Mucosa of descending colon (tissue), 3 donors: ENCODE data around the gene FAM13C. TPM values are rescaled to one million over a fixed set of nuclear protein-coding genes. Genes with fewer than 3 reads are reported as not detected.

Source experiments
- ATAC-seq: fragments of 200-7000 bp; cut with Tn5 transposase; one replicate; pipeline ENCODE4 v1.9.1; 2020; ENCODE audit warnings: mild to moderate bottlenecking, moderate library complexity
- DNase-seq, 3 donors: peaks; one replicate each; pipeline ENCODE4 v3.0.0-alpha.2; 2020
- H3K36me3 ChIP-seq: fragments of 200-600 bp; one replicate; pipeline ENCODE4 v1.8.0; 2021; ENCODE audit warnings: low read depth, mild to moderate bottlenecking
- H3K4me1 ChIP-seq: fragments of 200-600 bp; one replicate; pipeline ENCODE4 v1.8.0; 2021; ENCODE audit warnings: low read depth, mild to moderate bottlenecking
- H3K4me3 ChIP-seq: fragments of 200-600 bp; one replicate; pipeline ENCODE4 v1.8.0; 2021; ENCODE audit warnings: mild to moderate bottlenecking
- H3K9me3 ChIP-seq: fragments of 200-600 bp; one replicate; pipeline ENCODE4 v1.8.0; 2021; ENCODE audit warnings: mild to moderate bottlenecking
- intact Hi-C, 2 donors: fragments of 100-400 bp; cut with DNase I in 1 of 2; cut with micrococcal nuclease in 1 of 2; formaldehyde crosslinking; loops; one replicate each; pipeline versions ENCODE4 v1.11.0 to v1.11.1; 2022; cut with DNase I, micrococcal nuclease
- total RNA-seq, 3 donors: library from RNA; stranded (reverse); fragmentation: NEBNext Ultra II Directional in 2 of 3; extraction: Animal tissue kit (Norgen Biotek cat#: 25700) in 2 of 3; gene quantifications; one replicate each; pipeline versions ENCODE4 v1.2.1 to v1.2.4, GENCODE V29; 2021 to 2023
- TF ChIP-seq, protein P1 (sequence below): fragments of 200-600 bp; IDR thresholded peaks from one replicate; pipeline ENCODE4 v1.8.0; 2022; ENCODE audit warnings: antibody characterized with exemption, mild to moderate bottlenecking
- donor health status: DM: no; HTN: no; CAD: no; lungs with moderate emphysema.
- donor health status: DM: no; HTN: no; CAD: no.
- donor health status: DM: no; HTN: yes; CAD: no.

Gene FAM13C
- total RNA-seq, 3 donors from 2014 or later: 4.2 to 18.8 (median 6.5) TPM

DNA sequence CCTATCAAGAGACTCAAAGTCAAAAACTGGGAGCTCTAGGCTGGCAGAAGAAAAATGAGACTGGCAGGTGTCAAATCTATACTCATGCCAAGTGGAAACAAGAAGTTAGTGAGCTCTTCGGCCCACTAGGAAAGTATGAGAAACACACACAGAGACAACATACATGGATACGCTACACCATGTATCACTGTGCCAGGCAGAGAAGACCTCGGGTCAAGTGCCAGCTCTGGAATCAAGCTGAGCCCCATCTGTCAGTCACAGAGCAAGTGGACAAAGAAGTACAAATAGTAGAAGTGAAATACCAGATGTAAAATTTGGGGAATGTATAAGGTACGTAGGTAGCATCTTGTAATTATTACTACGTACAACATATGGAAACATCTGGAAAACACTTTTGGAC is 62.4 kb downstream of the FAM13C start:
- TF ChIP-seq, protein P1, sequence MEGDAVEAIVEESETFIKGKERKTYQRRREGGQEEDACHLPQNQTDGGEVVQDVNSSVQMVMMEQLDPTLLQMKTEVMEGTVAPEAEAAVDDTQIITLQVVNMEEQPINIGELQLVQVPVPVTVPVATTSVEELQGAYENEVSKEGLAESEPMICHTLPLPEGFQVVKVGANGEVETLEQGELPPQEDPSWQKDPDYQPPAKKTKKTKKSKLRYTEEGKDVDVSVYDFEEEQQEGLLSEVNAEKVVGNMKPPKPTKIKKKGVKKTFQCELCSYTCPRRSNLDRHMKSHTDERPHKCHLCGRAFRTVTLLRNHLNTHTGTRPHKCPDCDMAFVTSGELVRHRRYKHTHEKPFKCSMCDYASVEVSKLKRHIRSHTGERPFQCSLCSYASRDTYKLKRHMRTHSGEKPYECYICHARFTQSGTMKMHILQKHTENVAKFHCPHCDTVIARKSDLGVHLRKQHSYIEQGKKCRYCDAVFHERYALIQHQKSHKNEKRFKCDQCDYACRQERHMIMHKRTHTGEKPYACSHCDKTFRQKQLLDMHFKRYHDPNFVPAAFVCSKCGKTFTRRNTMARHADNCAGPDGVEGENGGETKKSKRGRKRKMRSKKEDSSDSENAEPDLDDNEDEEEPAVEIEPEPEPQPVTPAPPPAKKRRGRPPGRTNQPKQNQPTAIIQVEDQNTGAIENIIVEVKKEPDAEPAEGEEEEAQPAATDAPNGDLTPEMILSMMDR: no peak
- Histone ChIP-seq H3K4me1 (no peaks in the 10 kb centered on the region), H3K4me3 (no peak overlapping the region), H3K36me3 (no peaks in the 10 kb centered on the region), H3K9me3 (no peaks in the 10 kb centered on the region)
- DNase-seq (no peak), ATAC-seq (no peak)
- intact Hi-C loops: no loop called here

DNA sequence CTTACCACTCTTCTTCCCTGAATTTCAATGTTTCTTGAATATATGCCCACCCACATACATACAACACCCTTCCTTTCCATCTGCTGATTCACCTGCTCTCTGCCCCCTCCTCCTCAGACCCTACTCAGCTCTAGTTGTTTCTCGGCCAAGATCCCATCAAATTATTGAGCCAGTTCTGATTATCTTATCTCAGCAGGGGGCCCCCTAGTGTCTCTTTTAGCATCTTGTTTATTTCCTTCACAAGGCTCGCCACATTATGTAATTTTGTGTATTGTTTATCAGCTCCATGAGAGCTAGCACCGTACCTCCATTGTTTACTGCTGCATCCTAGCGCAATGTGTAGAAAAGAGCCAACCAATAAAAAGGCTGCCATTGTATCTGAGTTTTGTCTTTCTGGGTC is 71.9 kb downstream of the FAM13C start:
- peaks cover 3% of the 10 kb centered on the region for H3K4me1 ChIP-seq
- TF ChIP-seq, protein P1: no peak
- H3K4me3 ChIP-seq: no peak overlapping the region
- ATAC-seq: no peak
- no peaks in the 10 kb centered on the region for H3K36me3 ChIP-seq
- intact Hi-C loops: no loop called here
- no peaks in the 10 kb centered on the region for H3K9me3 ChIP-seq
- DNase-seq: peak in 1 of 3 donors; percentile 10

DNA sequence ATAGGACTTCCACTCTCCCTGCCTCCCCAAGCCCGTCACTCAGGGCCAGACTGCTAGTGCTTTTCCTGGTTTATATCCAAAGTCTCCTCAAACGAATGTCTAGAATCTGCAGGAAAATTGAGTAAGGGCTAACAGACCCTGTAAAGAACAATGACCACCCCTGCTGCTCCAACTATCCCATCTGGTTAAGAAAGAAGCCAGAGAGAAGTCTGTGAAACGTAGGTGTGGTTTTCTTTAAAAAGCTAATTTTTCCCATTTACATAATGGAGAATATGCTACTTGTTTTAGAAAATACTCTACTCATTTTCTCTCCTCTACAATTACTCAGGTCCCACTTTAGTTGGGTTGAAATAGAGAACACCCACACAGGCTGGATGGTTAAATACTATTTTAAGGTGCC is 72.5 kb downstream of the FAM13C start:
- H3K4me1 ChIP-seq: peaks cover 3% of the 10 kb centered on the region
- DNase-seq (no peak), ATAC-seq (no peak)
- TF ChIP-seq, protein P1: no peak
- intact Hi-C loops: no loop called here
- no peaks in the 10 kb centered on the region for H3K9me3 ChIP-seq
- H3K36me3 ChIP-seq: no peaks in the 10 kb centered on the region
- no peak overlapping the region for H3K4me3 ChIP-seq

DNA sequence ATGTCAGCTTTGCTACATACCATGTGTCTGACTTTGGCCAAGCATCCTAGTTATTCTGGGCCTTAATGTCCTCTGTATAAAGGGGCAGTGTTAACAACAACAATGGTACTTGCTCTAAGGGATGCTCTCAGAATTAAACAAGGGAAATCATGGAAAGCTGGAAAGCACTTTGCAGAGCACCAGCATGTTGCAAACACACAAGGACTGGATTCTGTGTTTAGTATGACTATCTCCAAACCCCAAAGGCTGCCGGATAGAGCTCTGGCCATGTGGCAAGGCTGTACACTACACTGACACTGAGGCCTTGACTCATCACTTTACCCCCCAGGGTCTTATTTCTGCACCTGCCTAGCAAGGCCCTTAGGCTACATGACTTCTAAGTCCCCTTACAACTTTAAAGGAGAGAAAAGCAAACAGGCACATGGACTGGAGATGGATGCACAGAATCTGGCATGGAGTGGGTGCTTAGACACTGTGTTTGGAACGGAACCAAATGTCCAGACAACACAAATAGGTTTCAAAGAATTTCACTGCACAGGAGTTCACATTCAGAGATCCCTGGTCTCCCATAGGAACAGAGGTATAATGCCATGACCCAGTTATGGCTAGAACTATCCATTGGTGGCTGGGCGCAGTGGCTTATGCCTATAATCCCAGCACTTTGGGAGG is 74.6 kb downstream of the FAM13C start:
- Histone ChIP-seq H3K36me3 (no peaks in the 10 kb centered on the region), H3K9me3 (no peaks in the 10 kb centered on the region), H3K4me3 (no peak overlapping the region), H3K4me1 (peaks cover 3% of the 10 kb centered on the region)
- ATAC-seq (no peak), DNase-seq (no peak)
- TF ChIP-seq, protein P1: no peak
- intact Hi-C loops: no loop called here

GRCh38 chr10:59285848-59286247 is 76.5 kb downstream of the FAM13C start:
- TF ChIP-seq, protein P1: no peak
- intact Hi-C loops: no loop called here
- DNase-seq: no peak

GRCh38 chr10:59285073-59285472 is 77.3 kb downstream of the FAM13C start:
- ATAC-seq (no peak), DNase-seq (no peak)
- no peaks in the 10 kb centered on the region for H3K36me3 ChIP-seq
- H3K9me3 ChIP-seq: no peaks in the 10 kb centered on the region
- intact Hi-C loops: no loop called here
- no peak overlapping the region for H3K4me3 ChIP-seq
- H3K4me1 ChIP-seq: peaks cover 3% of the 10 kb centered on the region
- TF ChIP-seq, protein P1: no peak

More at GRCh38 chr10:59285848-59286247, 76.5 kb downstream of the FAM13C start:
- H3K36me3 ChIP-seq: no peaks in the 10 kb centered on the region
- no peaks in the 10 kb centered on the region for H3K9me3 ChIP-seq
- no peak overlapping the region for H3K4me3 ChIP-seq
- peaks cover 3% of the 10 kb centered on the region for H3K4me1 ChIP-seq
- ATAC-seq: no peak
